Gastrocnemius medialis (tissue), 4 donors: ENCODE data around the gene KCNH4. TPM values are rescaled to one million over a fixed set of nuclear protein-coding genes. Genes with fewer than 3 reads are reported as not detected.
A peak's percentile ranks its signal among the peaks of the same experiment; 100 is the strongest.

Experiments used
- ATAC-seq, 2 donors: fragments of 150-250 bp; one replicate each; pipeline ENCODE4 v1.9.1; 2016
- DNase-seq, 2 donors: peaks; one replicate each; pipeline ENCODE4 v3.0.0-alpha.2; 2019
- H3K27ac ChIP-seq, 4 donors: fragments of 200-600 bp; sonication (generic); 1 replicate in 1 of 4; 2 replicates in 3 of 4; pipeline ENCODE4 v1.5.1; 2016 to 2018; ENCODE audit warnings: mild to moderate bottlenecking in 2 of 4, moderate library complexity in 1 of 4
- H3K27me3 ChIP-seq, 3 donors: fragments of 200-600 bp; sonication (generic) in 2 of 3; 1 replicate in 1 of 3; 2 replicates in 2 of 3; pipeline versions ENCODE4 v1.5.1 to v1.6.0; 2016 to 2019; ENCODE audit warnings: mild to moderate bottlenecking in 1 of 3, moderate library complexity in 1 of 3
- H3K36me3 ChIP-seq, 2 donors: fragments of 200-600 bp; sonication (generic) in 1 of 2; one replicate each; pipeline ENCODE4 v1.5.1; 2017 to 2018
- H3K4me1 ChIP-seq, 2 donors: fragments of 200-600 bp; sonication (generic) in 1 of 2; one replicate each; pipeline ENCODE4 v1.5.1; 2016 to 2017; ENCODE audit warnings: mild to moderate bottlenecking in 2 of 2
- H3K4me3 ChIP-seq, 4 donors: fragments of 200-600 bp; sonication (generic) in 3 of 4; 1 replicate in 1 of 4; 2 replicates in 3 of 4; pipeline ENCODE4 v1.5.1; 2016 to 2019; ENCODE audit warnings: mild to moderate bottlenecking in 2 of 4
- H3K9me3 ChIP-seq, 3 donors: fragments of 200-600 bp; sonication (generic) in 2 of 3; 1 replicate in 1 of 3; 2 replicates in 2 of 3; pipeline ENCODE4 v1.5.1; 2016 to 2019
- POLR2A ChIP-seq, 2 donors: fragments of 450-650 bp; IDR thresholded peaks; one replicate each; pipeline ENCODE4 v1.6.1; 2017; ENCODE audit warnings: antibody characterized with exemption in 2 of 2, mild to moderate bottlenecking in 2 of 2, moderate library complexity in 2 of 2
- in situ Hi-C, 4 donors: fragments of 200-750 bp; cut with MboI; loops; one replicate each; pipeline versions ENCODE4 v1.15.0 to v1.8.0; 2017; ENCODE audit warnings: low sequenced_read_pairs in 4 of 4
- intact Hi-C: fragments of 100-400 bp; cut with DNase I; formaldehyde crosslinking; loops from one replicate; pipeline ENCODE4 v1.15.1; 2023; ENCODE audit warnings: low total_unique reads
- total RNA-seq, 4 donors: library from RNA; depleted of rRNA; stranded (reverse); fragments of >200 nt; gene quantifications; one replicate each; pipeline versions ENCODE4 v1.1.0 to v1.2.3, GENCODE V29; 2016
- TF ChIP-seq, protein P1 (sequence below), 5 experiments: fragments of 450-650 bp in 3 of 5; fragments of 200-600 bp in 2 of 5; sonication (generic) in 2 of 5; IDR thresholded peaks in 4 of 5; conservative IDR thresholded peaks in 1 of 5; 1 replicate in 4 of 5; 2 replicates in 1 of 5; pipeline ENCODE4 v1.5.1; 2016 to 2019; ENCODE audit warnings: antibody characterized with exemption in 5 of 5, mild to moderate bottlenecking in 3 of 5, moderate library complexity in 3 of 5

KCNH4 gene
- total RNA-seq, 4 donors from 2014 or later = not detected

DNA sequence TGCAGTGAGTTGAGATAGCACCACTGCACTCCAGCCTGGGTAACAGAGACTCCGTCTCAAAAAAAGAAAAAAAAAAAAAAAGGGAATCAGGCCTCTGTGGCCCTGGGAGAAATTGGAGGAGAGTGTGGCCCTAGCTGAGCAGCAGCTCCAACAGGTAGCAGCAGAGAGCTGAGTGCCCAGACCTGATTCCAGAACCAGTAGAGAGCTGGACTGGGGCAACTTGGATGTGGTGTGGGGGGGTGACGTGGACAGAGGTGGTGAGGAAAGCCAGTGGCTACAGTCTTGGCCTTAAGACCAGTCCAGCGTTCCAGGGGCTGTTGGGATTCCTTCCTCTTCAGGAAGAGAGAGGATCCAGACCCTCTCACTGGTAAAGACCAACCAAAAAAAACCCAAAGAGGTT lies 56.7 kb downstream of the KCNH4 start:
- Histone ChIP-seq H3K9me3 (no peaks in the 10 kb centered on the region), H3K4me3 (no peak overlapping the region), H3K36me3 (peaks cover 0 to 41% of the 10 kb centered on the region in 2 donors), H3K27me3 (no peaks in the 10 kb centered on the region), H3K4me1 (peaks cover 22 to 26% of the 10 kb centered on the region in 2 donors), H3K27ac (no peak overlapping the region)
- DNase-seq (no peak), ATAC-seq (no peak)
- in situ Hi-C loops (no loop called here), intact Hi-C loops (loop anchor here (5.0 kb wide), 1 partner anchor 58 kb away; the partner anchor contains the start of gene KCNH4)
- TF ChIP-seq POLR2A (IDR thresholded peaks at IDR 0.05) = no peak
- TF ChIP-seq, protein P1, sequence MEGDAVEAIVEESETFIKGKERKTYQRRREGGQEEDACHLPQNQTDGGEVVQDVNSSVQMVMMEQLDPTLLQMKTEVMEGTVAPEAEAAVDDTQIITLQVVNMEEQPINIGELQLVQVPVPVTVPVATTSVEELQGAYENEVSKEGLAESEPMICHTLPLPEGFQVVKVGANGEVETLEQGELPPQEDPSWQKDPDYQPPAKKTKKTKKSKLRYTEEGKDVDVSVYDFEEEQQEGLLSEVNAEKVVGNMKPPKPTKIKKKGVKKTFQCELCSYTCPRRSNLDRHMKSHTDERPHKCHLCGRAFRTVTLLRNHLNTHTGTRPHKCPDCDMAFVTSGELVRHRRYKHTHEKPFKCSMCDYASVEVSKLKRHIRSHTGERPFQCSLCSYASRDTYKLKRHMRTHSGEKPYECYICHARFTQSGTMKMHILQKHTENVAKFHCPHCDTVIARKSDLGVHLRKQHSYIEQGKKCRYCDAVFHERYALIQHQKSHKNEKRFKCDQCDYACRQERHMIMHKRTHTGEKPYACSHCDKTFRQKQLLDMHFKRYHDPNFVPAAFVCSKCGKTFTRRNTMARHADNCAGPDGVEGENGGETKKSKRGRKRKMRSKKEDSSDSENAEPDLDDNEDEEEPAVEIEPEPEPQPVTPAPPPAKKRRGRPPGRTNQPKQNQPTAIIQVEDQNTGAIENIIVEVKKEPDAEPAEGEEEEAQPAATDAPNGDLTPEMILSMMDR (IDR thresholded peaks at IDR 0.05 in 4 of 5, conservative IDR thresholded peaks at IDR 0.05 in 1 of 5) = no peak

DNA sequence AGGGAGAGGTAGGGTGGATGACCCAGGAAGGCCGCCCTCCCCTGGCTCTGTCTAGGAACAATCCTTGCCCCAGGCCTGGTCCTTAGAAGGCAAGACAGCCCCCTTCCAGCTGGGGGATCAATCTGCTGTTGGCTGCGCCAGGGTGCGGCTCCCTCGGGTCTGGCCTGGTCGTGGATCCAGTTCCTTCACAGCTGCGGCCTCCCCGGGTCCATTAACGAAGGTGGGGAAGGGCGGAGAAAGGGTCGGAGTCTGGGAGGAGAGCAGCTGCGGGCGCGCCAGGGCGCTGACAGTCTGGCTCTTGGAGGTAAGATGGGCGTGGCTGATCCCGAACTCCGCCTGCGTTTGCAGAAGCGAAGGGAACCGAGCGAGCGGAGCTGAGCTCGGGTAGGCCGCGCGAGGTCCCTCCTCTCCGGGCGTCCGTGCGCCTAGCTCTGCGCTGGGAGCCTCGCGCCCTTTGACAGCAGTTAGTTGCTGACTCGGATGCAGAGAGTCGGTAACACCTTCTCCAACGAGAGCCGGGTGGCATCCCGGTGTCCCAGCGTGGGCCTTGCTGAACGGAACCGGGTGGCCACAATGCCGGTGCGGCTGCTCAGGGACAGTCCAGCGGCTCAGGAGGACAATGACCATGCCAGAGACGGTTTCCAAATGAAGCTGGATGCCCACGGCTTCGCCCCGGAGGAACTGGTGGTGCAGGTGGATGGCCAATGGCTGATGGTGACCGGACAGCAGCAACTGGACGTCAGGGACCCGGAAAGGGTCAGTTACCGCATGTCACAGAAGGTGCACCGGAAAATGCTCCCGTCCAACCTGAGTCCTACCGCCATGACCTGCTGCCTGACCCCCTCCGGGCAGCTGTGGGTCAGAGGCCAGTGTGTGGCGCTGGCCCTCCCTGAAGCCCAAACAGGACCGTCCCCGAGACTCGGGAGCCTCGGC lies 58.3 kb downstream of the KCNH4 start, which contains the start of gene HSPB9:
TSS of gene HSPB9 (plus strand) at position 434 of the 933 bp plus-strand sequence. CDS start at position 481, 47 bp downstream.
- intact Hi-C loops = loop anchor here (5.0 kb wide), 1 partner anchor 60 kb away; the partner anchor contains the start of gene KCNH4
- in situ Hi-C loops = no loop called here
- TF ChIP-seq POLR2A (IDR thresholded peaks at IDR 0.05) = no peak
- TF ChIP-seq, protein P1 (IDR thresholded peaks at IDR 0.05 in 4 of 5, conservative IDR thresholded peaks at IDR 0.05 in 1 of 5) = no peak
- DNase-seq = no peak
- Histone ChIP-seq H3K27me3 (no peaks in the 10 kb centered on the region), H3K27ac (peak within 1 kb of the TSS; percentile 73 to 83 (median 76)), H3K9me3 (no peaks in the 10 kb centered on the region), H3K4me3 (peak within 1 kb of the TSS in 3 of 4 donors; percentile 28 to 95 (median 80)), H3K36me3 (peaks cover 0 to 30% of the 10 kb centered on the region in 2 donors), H3K4me1 (peaks cover 13 to 24% of the 10 kb centered on the region in 2 donors)
- no peak for ATAC-seq

DNA sequence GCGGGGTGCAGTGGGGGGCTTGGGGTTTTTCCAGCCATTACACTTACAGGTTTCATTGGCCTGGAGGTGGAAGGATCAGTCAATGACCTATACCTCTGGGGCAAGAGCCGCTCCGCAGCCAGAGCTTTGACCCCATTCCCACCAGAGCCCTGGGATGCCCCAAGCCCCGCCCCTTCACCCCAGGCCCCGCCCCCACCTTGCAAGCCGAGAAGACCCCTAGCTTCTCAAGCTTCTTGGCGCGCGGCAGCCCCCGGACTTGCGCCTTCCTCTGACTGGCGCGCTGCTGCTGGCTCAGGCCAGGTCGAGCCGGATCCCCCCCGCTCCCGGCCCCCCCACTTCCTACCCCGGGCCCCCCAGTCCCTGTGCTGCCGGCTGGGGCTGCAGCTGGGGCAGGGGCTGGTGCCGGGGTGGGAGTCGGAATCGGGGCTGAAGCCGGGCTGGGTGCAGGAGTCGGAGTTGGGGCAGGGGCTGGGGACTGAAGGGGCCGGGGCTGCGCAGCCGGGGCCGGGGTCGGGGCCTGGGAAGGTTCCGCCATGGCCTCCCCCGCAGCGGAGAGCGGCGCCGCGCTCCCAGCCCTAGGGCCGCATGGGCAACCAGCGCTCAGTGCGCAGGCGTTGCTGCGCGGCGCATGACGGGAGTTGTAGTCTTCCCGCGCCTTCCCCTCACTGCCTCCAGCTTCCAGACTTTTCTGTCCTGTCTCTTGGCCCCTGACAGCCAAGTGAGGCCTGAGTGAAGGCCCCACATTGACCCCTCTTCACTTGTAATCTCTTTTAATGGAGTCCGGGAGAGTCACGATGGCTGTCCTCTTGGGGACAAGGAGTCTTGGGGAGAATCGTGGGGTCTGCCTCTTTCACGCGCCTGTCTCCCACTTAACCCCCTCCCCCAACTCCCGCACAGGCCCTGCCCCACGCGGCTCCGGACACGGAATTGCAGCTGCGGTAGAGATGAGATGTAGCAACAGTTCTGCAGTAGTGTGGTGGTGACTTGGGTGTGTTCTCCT lies 59.9 kb downstream of the KCNH4 start, which contains the start of gene KAT2A:
TSS of gene KAT2A (minus strand) at position 598 of the 1,000 bp plus-strand sequence. CDS start at position 535, 63 bp downstream.
- H3K4me1 ChIP-seq = peaks cover 13 to 24% of the 10 kb centered on the region in 2 donors
- TF ChIP-seq POLR2A (IDR thresholded peaks at IDR 0.05) = peak; percentile 17 to 18
- TF ChIP-seq, protein P1 (IDR thresholded peaks at IDR 0.05 in 4 of 5, conservative IDR thresholded peaks at IDR 0.05 in 1 of 5) = no peak
- H3K9me3 ChIP-seq = no peaks in the 10 kb centered on the region
- peaks cover 0 to 27% of the 10 kb centered on the region in 2 donors for H3K36me3 ChIP-seq
- in situ Hi-C loops = no loop called here
- peak within 1 kb of the TSS; percentile 73 to 83 (median 76) for H3K27ac ChIP-seq
- intact Hi-C loops = loop anchor here (5.0 kb wide), 1 partner anchor 61 kb away; the partner anchor contains the start of gene KCNH4
- peak; percentile 73 to 78 for ATAC-seq
- peak within 1 kb of the TSS; percentile 70 to 95 (median 85) for H3K4me3 ChIP-seq
- H3K27me3 ChIP-seq = no peaks in the 10 kb centered on the region
- DNase-seq = peak; percentile 55 to 83

DNA sequence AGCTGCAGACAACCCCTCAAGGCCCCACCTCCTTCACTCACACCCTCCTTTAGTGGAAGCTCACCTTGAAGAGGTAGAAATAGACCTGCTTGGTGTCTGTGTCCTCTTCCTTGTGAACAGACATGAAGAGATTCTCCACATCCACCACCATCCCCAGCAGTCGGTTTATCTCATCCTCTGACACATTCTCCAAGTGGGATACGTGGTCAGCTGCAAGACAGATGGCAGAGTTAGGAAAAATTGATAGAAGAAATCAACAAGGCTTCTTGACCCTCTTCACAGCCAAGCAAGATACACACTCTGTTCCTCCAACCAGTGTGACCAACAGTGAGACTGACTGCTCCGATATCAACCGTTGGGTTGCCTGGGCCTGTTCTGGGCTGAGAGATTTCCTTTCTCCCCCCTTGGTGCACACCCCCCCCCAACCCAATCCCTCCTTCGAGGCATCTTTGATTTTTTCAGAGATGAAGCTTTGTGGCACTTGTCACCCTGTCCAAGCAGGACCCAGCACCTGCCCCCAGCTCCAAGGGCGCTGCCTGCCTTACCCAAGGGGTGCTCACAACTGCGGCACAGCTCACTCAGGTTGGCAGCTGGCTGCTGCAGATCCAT lies 60.7 kb downstream of the KCNH4 start:
- Histone ChIP-seq H3K36me3 (peaks cover 0 to 25% of the 10 kb centered on the region in 2 donors), H3K27me3 (no peaks in the 10 kb centered on the region), H3K4me3 (peak overlapping the region; percentile 70 to 95 (median 85)), H3K27ac (peak overlapping the region in 3 of 4 donors; percentile 73 to 83 (median 79)), H3K9me3 (no peaks in the 10 kb centered on the region), H3K4me1 (peaks cover 13 to 24% of the 10 kb centered on the region in 2 donors)
- TF ChIP-seq, protein P1 (IDR thresholded peaks at IDR 0.05 in 4 of 5, conservative IDR thresholded peaks at IDR 0.05 in 1 of 5) = no peak
- no peak for TF ChIP-seq POLR2A (IDR thresholded peaks at IDR 0.05)
- DNase-seq (no peak), ATAC-seq (no peak)
- in situ Hi-C loops = no loop called here
- intact Hi-C loops = loop anchor here (5.0 kb wide), 1 partner anchor 62 kb away; the partner anchor contains the start of gene KCNH4
